ENCODE data around the gene RGL1. TPM values are rescaled to one million over a fixed set of nuclear protein-coding genes. Genes with fewer than 3 reads are reported as not detected.

The RGL1 gene
- total and polyA plus RNA-seq, 9 of the 15 experiments (the other 6 are each of a cell fraction or from before 2014, with no cell fraction given), result under 0.01 to 0.07 (median 0.04) TPM

DNA sequence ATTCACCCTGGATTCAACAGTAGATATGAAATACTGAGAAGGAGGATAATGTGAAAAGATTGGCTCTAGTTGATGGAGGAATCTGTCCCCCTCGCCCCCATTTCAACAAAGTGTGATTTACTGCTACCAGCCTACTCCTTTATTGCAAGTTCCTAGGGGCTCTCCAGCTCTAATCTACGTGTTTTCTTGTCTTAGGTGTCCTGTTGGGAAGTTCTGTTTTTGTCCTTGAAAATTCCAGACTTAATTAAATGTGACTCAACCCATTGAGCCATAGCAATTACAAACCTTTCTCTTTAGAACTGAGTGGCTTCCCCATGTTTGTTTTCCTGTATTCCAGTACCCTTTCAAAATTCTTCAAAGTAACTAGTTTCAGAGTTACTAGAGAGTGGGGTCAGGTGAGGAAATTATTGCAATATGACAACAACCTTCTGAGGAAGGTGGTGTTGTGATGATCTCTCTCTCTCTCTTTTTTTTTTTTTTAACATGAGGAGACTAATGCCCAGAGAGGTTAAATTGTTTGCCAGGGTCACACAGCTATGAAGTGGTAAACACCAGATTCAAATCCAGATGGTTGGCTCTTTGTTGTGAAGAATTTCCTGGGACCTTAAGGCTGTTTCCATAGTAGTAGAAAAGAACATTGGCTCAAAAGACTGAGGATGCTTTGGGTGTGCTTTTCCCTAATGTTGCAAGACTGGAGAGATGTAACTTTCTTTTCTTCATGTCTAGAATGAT lies 3.5 kb downstream of the RGL1 start:
- H3K27ac ChIP-seq (ENCODE audit: extremely low read depth, low read depth, low read length), result no peak overlapping the region

More for the DNA sequence above, 3.5 kb downstream of the RGL1 start:
- BruUV-seq (replicated peaks), result no TSS peak
- WGBS (ENCODE audit: insufficient coverage, low coverage, missing lambda C conversion rate), result 3% methylated on average over 2 of the region's 2 CpGs
- Histone ChIP-seq H3K4me3 (no peak overlapping the region), H3K4me1 (replicated peaks in 1 of 2; ENCODE audit: control insufficient read depth in 2 of 2, insufficient read depth in 2 of 2, low read length in 2 of 2) (peaks cover 0 to 5% of the 10 kb centered on the region in 2 experiments; a peak in 1 of 5 replicates), H3K79me2 (ENCODE audit: control insufficient read depth, insufficient read depth, low read length) (no peaks in the 10 kb centered on the region), H2AFZ (ENCODE audit: low read depth, low read length) (no peak overlapping the region), H3K27me3 (ENCODE audit: control insufficient read depth in 2 of 2, insufficient read depth in 2 of 2, low read length in 2 of 2) (peaks cover 12 to 20% of the 10 kb centered on the region in 2 experiments; a peak in 3 of 5 replicates), H3K4me2 (ENCODE audit: insufficient read depth, low read length) (no peak overlapping the region), H3K9ac (ENCODE audit: insufficient read depth in 1 of 2, low read depth in 2 of 2, low read length in 2 of 2) (no peak overlapping the region), H3K9me3 (replicated peaks; ENCODE audit: control insufficient read depth, insufficient read depth, low read depth, low read length) (no peaks in the 10 kb centered on the region), H4K20me1 (replicated peaks; ENCODE audit: control insufficient read depth, insufficient read depth, low read length) (no peaks in the 10 kb centered on the region), H3K9me1 (ENCODE audit: control insufficient read depth, insufficient read depth, low read length) (no peaks in the 10 kb centered on the region), H3K36me3 (ENCODE audit: control insufficient read depth, insufficient read depth, low read length) (no peaks in the 10 kb centered on the region)
- ATAC-seq (no peak), DNase-seq (ENCODE audit: extremely low read depth in 1 of 4, low spot score in 3 of 4) (no peak), FAIRE-seq (no peak)
- no peak for TF ChIP-seq TRIM25 (IDR thresholded peaks at IDR 0.05; ENCODE audit: borderline replicate concordance)
- TF ChIP-seq, protein P1, sequence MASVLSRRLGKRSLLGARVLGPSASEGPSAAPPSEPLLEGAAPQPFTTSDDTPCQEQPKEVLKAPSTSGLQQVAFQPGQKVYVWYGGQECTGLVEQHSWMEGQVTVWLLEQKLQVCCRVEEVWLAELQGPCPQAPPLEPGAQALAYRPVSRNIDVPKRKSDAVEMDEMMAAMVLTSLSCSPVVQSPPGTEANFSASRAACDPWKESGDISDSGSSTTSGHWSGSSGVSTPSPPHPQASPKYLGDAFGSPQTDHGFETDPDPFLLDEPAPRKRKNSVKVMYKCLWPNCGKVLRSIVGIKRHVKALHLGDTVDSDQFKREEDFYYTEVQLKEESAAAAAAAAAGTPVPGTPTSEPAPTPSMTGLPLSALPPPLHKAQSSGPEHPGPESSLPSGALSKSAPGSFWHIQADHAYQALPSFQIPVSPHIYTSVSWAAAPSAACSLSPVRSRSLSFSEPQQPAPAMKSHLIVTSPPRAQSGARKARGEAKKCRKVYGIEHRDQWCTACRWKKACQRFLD (CRISPR knock-in tag; IDR thresholded peaks at IDR 0.05), result no peak
- no peak for TF ChIP-seq MAFG (tag; conservative IDR thresholded peaks at IDR 0.05)
- no peak for TF ChIP-seq NONO (IDR thresholded peaks at IDR 0.05; ENCODE audit: low read depth in 2 of 2, low read length in 1 of 2)
- no peak for TF ChIP-seq POLR3A (IDR thresholded peaks at IDR 0.05; ENCODE audit: borderline replicate concordance, extremely low read depth, insufficient read depth, insufficient read length)
- no peak for TF ChIP-seq ILK (tag; IDR thresholded peaks at IDR 0.05; ENCODE audit: borderline replicate concordance, low read depth)
- TF ChIP-seq IFI16 (CRISPR knock-in tag; IDR thresholded peaks at IDR 0.05), result no peak
- intact Hi-C loops (cut with micrococcal nuclease) (no loop called here), in situ Hi-C loops (cut with MboI) (no loop called here)
- ChIA-PET POLR2A (interaction anchor here (0.7 to 1.4 kb wide), 2 partner anchors 11 to 13 kb away, joined by 3 to 4 read pairs; no protein-coding TSS in a partner anchor), CTCF (ENCODE audit: low intra/inter-chr PET ratio) (no interaction called here)

Measured in K562 (cell line).